DND-41 (cell line): ENCODE data around the gene ZC2HC1B.

Experiments used
- ATAC-seq: fragments of 200-7000 bp; cut with Tn5 transposase; 3 replicates; pipeline ENCODE4 v1.9.1; 2021; ENCODE audit warnings: low read depth; ENCODE audit not compliant: insufficient read depth
- DNase-seq: peaks from one replicate; pipeline ENCODE4 v3.0.0-alpha.2; 2020
- H2AFZ ChIP-seq: 2 replicates; pipeline ENCODE4 v1.6.0; 2012; ENCODE audit warnings: low read depth, low read length
- H3K27ac ChIP-seq: 2 replicates; pipeline ENCODE4 v1.5.1; 2012; ENCODE audit warnings: low read length, inconsistent platforms
- H3K27me3 ChIP-seq: fragments of 200-600 bp; sonication (generic); 2 replicates; pipeline ENCODE4 v1.6.0; 2012; ENCODE audit warnings: low read length, mild to moderate bottlenecking, inconsistent platforms; ENCODE audit not compliant: insufficient read depth, poor library complexity
- H3K36me3 ChIP-seq: 2 replicates; pipeline ENCODE4 v1.5.1; 2012; ENCODE audit warnings: low read length, inconsistent platforms; ENCODE audit not compliant: insufficient read depth
- H3K4me1 ChIP-seq: 2 replicates; pipeline ENCODE4 v1.5.1; 2012; ENCODE audit warnings: mild to moderate bottlenecking, low read length; ENCODE audit not compliant: insufficient read depth
- H3K4me2 ChIP-seq: 2 replicates; pipeline ENCODE4 v1.6.0; 2012; ENCODE audit warnings: mild to moderate bottlenecking, moderate library complexity, low read length, inconsistent platforms; ENCODE audit not compliant: insufficient read depth
- H3K4me3 ChIP-seq, 2 experiments: fragments of 200-600 bp in 1 of 2; shearing (Covaris generic) in 1 of 2; 2 replicates each; pipeline ENCODE4 v1.5.1; 2012 to 2016; ENCODE audit warnings: inconsistent platforms in 2 of 2, low read length in 2 of 2, mild to moderate bottlenecking in 2 of 2, low read depth in 1 of 2, moderate library complexity in 1 of 2
- H3K79me2 ChIP-seq: 2 replicates; pipeline ENCODE4 v1.6.0; 2012; ENCODE audit warnings: low read length, inconsistent platforms; ENCODE audit not compliant: insufficient read depth
- H3K9ac ChIP-seq: 2 replicates; pipeline ENCODE4 v1.6.0; 2012; ENCODE audit warnings: low read depth, mild to moderate bottlenecking, inconsistent platforms, low read length, moderate library complexity
- H3K9me3 ChIP-seq: 2 replicates; pipeline ENCODE4 v1.5.1; 2012; ENCODE audit warnings: low read length, moderate library complexity, mild to moderate bottlenecking, inconsistent platforms; ENCODE audit not compliant: insufficient read depth, severe bottlenecking
- H4K20me1 ChIP-seq: 2 replicates; pipeline ENCODE4 v1.6.0; 2012; ENCODE audit warnings: low read length; ENCODE audit not compliant: insufficient read depth
- CTCF ChIP-seq: IDR thresholded peaks from 2 replicates; pipeline ENCODE4 v1.5.1; 2012; ENCODE audit warnings: borderline replicate concordance, low read length, moderate library complexity, mild to moderate bottlenecking; ENCODE audit not compliant: poor library complexity, severe bottlenecking; ENCODE audit errors: extremely low read depth
- EZH2 ChIP-seq: IDR thresholded peaks from 3 replicates; pipeline ENCODE4 v1.6.1; 2012; ENCODE audit warnings: borderline replicate concordance, low read depth, mild to moderate bottlenecking, moderate library complexity, low read length, inconsistent platforms; ENCODE audit not compliant: severe bottlenecking

Gene ZC2HC1B

DNA sequence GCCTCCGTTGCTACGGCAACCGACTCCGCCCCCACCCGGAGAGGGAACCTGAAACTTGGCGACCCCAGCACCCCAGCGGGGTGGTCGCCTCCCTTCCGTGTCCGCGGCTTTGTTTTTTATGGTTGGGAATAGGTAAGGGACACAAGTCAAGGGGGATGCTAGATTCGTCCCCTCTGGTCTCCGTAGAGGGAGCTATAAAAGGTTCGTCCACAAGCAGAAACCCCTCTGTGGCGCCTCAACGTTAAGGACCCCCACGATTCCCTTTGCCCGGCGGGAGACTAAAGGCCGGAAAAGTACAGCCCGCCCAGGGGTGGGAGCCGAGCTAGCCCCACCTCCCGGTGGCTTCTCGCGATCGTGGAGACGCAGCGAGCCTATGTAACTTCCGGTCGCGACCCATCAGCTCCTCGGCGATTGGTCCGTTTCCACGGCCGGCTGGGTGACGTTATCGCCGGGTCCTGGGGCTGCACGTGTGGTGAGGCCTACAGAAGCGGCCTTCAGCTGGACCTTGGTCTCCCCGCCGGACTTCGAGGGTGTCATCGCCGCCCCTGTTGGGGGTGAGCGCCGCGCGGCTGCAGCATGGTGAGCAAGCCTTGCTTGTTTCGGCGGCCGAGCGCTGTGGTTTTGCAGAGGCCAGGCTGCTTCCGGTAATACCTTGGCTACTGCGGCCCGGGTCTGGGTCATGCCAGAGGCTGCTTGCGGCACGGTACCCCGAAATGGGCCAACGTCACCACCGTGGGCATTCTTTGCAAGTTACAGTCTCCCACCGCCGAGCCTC lies 21.2 kb upstream of the ZC2HC1B start, which contains the start of gene LTV1:
LTV1 (plus strand) TSS at position 437 of the 775 bp plus-strand sequence; CDS start at position 577, 140 bp downstream.
- H3K27me3 ChIP-seq, result no peaks in the 10 kb centered on the region
- H2AFZ ChIP-seq, result peak within 1 kb of the TSS; percentile 87
- peak within 1 kb of the TSS; percentile 44 to 82 for H3K4me3 ChIP-seq
- H3K79me2 ChIP-seq, result peaks cover 42% of the 10 kb centered on the region
- H3K36me3 ChIP-seq, result peaks cover 39% of the 10 kb centered on the region
- H3K4me1 ChIP-seq, result peaks cover 25% of the 10 kb centered on the region
- H3K27ac ChIP-seq, result peak within 1 kb of the TSS; percentile 84
- peak; percentile 95 for DNase-seq
- TF ChIP-seq CTCF, result no peak
- TF ChIP-seq EZH2, result no peak
- H3K9ac ChIP-seq, result peak within 1 kb of the TSS; percentile 84
- H4K20me1 ChIP-seq, result 0 out of 2 replicates have a peak, but pooled peaks cover 4% of the 10 kb centered on the region
- peak; percentile 97 for ATAC-seq
- no peaks in the 10 kb centered on the region for H3K9me3 ChIP-seq
- H3K4me2 ChIP-seq, result peak within 1 kb of the TSS; percentile 73

GRCh38 chr6:143843677-143843999 lies 20.6 kb upstream of the ZC2HC1B start:
- Histone ChIP-seq H3K36me3 (peaks cover 45% of the 10 kb centered on the region), H3K4me3 (peak overlapping the region; percentile 44 to 82), H3K79me2 (peaks cover 46% of the 10 kb centered on the region), H3K9me3 (no peaks in the 10 kb centered on the region), H2AFZ (peak overlapping the region; percentile 87), H4K20me1 (0 out of 2 replicates have a peak, but pooled peaks cover 8% of the 10 kb centered on the region), H3K4me2 (peak overlapping the region; percentile 73), H3K4me1 (peaks cover 25% of the 10 kb centered on the region), H3K27ac (peak overlapping the region; percentile 81), H3K9ac (peak overlapping the region; percentile 84), H3K27me3 (no peaks in the 10 kb centered on the region)
- ATAC-seq (peak; percentile 16), DNase-seq (no peak)
- TF ChIP-seq EZH2 (no peak), CTCF (no peak)

DNA sequence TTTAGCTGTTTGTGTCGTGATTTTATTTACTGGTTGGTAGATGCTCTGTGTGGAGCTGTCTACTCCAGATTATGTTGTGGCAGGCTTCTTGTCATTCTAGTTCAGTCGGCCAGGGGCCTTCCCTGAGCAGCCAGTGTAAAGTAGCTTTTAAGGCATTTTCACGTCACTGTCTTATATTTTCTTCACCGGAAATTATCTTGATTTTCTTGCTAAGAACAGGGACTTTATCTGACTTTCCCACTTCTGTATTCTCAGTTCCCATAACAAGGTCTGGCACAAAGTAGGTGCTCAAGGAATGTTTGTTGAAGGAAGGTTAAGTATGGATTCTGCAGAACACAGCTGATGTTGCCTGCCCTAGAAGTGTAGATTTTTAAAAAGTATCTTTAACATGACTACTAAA lies 20.3 kb upstream of the ZC2HC1B start:
- Histone ChIP-seq H4K20me1 (0 out of 2 replicates have a peak, but pooled peaks cover 9% of the 10 kb centered on the region), H3K4me1 (peaks cover 25% of the 10 kb centered on the region), H3K4me2 (peak overlapping the region; percentile 73), H3K9me3 (no peaks in the 10 kb centered on the region), H3K36me3 (peaks cover 49% of the 10 kb centered on the region), H3K79me2 (peaks cover 47% of the 10 kb centered on the region), H2AFZ (peak overlapping the region; percentile 87; the same call in 1 of the 2 replicates), H3K9ac (peak overlapping the region; percentile 84), H3K4me3 (peak overlapping the region; percentile 44 to 82), H3K27ac (peak overlapping the region; percentile 81), H3K27me3 (no peaks in the 10 kb centered on the region)
- DNase-seq (no peak), ATAC-seq (no peak)
- TF ChIP-seq EZH2, result no peak
- TF ChIP-seq CTCF, result no peak
